Endothelial cell of umbilical vein (primary cell): ENCODE results near the gene GP9. TPM values are rescaled to one million over a fixed set of nuclear protein-coding genes. Genes with fewer than 3 reads are reported as not detected.

Experiments used
- BruUV-seq: library from RNA; stranded (reverse); fragments of 400-500 nt; replicated peaks from 2 replicates; lab custom pipeline; 2021; lab: Mats Ljungman, UMichigan
- CTCF ChIA-PET: fragments of 300-600, 350-600 bp; sonication (Branson Sonifier 250); formaldehyde crosslinking; loops from one replicate; lab custom pipeline; 2021; ENCODE audit warnings: antibody characterized with exemption, inconsistent platforms; lab: Charles Lee
- POLR2A ChIA-PET: fragments of 300-600, 350-600 bp; sonication (Branson Sonifier 250); formaldehyde crosslinking; loops from one replicate; lab custom pipeline; 2021; ENCODE audit warnings: antibody characterized with exemption, inconsistent platforms; lab: Charles Lee
- DNase-seq: peaks from one replicate; pipeline ENCODE4 v3.0.0-alpha.2; 2011; ENCODE audit warnings: low read depth, low spot score
- FAIRE-seq: peaks from 2 replicates; lab custom pipeline; 2011; peaks lifted over from hg19 to GRCh38; lab: Jason Lieb, UNC
- H2AFZ ChIP-seq: 2 replicates; pipeline ENCODE4 v1.6.0; 2012; ENCODE audit warnings: low read depth, low read length, control low read depth, inconsistent platforms
- H3K27ac ChIP-seq: 2 replicates; pipeline ENCODE4 v1.5.1; 2011; ENCODE audit warnings: low read depth, mild to moderate bottlenecking, control low read depth, low read length, moderate library complexity; ENCODE audit not compliant: insufficient read depth
- H3K27me3 ChIP-seq, 2 experiments: 2 replicates each; pipeline versions ENCODE4 v1.6.0 to v1.6.1; 2011; ENCODE audit warnings: low read length in 2 of 2, mixed read lengths in 1 of 2; ENCODE audit not compliant: control insufficient read depth in 2 of 2, insufficient read depth in 2 of 2
- H3K36me3 ChIP-seq, 2 experiments: 2 replicates in 1 of 2; 3 replicates in 1 of 2; pipeline ENCODE4 v1.5.1; 2011; ENCODE audit warnings: low read length in 2 of 2, mild to moderate bottlenecking in 1 of 2, moderate library complexity in 1 of 2; ENCODE audit not compliant: control insufficient read depth in 2 of 2, insufficient read depth in 2 of 2; ENCODE audit errors: extremely low read depth in 1 of 2
- H3K4me1 ChIP-seq: 3 replicates; pipeline ENCODE4 v1.5.1; 2011; ENCODE audit warnings: mild to moderate bottlenecking, low read length; ENCODE audit not compliant: control insufficient read depth, insufficient read depth; ENCODE audit errors: extremely low read depth
- H3K4me2 ChIP-seq: 2 replicates; pipeline ENCODE4 v1.6.1; 2011; ENCODE audit warnings: low read length, control low read depth, mixed read lengths; ENCODE audit not compliant: insufficient read depth
- H3K4me3 ChIP-seq, 3 experiments: fragments of 200-600 bp in 1 of 3; sonication (generic), shearing (Covaris generic) in 1 of 3; replicated peaks in 1 of 3; 2 replicates each; pipeline ENCODE4 v1.5.1; 2011 to 2016; ENCODE audit warnings: control low read depth in 3 of 3, low read length in 3 of 3, mild to moderate bottlenecking in 2 of 3, inconsistent platforms in 1 of 3, low read depth in 1 of 3, moderate library complexity in 1 of 3; ENCODE audit not compliant: insufficient read depth in 1 of 3
- H3K79me2 ChIP-seq: 2 replicates; pipeline ENCODE4 v1.6.0; 2012; ENCODE audit warnings: low read length, inconsistent platforms; ENCODE audit not compliant: control insufficient read depth, insufficient read depth
- H3K9ac ChIP-seq: replicated peaks from 2 replicates; pipeline ENCODE3; 2011; ENCODE audit warnings: low read length, control low read depth; ENCODE audit not compliant: insufficient read depth; ENCODE audit errors: extremely low read depth
- H3K9me1 ChIP-seq: replicated peaks from 3 replicates; pipeline ENCODE4 v1.6.0; 2011; ENCODE audit warnings: mild to moderate bottlenecking, low read length; ENCODE audit not compliant: control insufficient read depth, insufficient read depth; ENCODE audit errors: extremely low read depth
- H3K9me3 ChIP-seq: replicated peaks from 2 replicates; pipeline ENCODE4 v1.5.1; 2012; ENCODE audit warnings: low read length, inconsistent platforms; ENCODE audit not compliant: control insufficient read depth, insufficient read depth
- H4K20me1 ChIP-seq: replicated peaks from 2 replicates; pipeline ENCODE3; 2011; ENCODE audit warnings: mild to moderate bottlenecking, low read length; ENCODE audit not compliant: control insufficient read depth, insufficient read depth; ENCODE audit errors: extremely low read depth
- CTCF ChIP-seq, 2 donors: IDR thresholded peaks; 1 replicate in 1 of 2; 2 replicates in 1 of 2; pipeline ENCODE4 v1.5.1; 2011; ENCODE audit warnings: low read length in 2 of 2, mild to moderate bottlenecking in 2 of 2, moderate library complexity in 2 of 2, control low read depth in 1 of 2, inconsistent platforms in 1 of 2, low read depth in 1 of 2; ENCODE audit not compliant: insufficient read depth in 1 of 2; ENCODE audit errors: extremely low read depth in 1 of 2
- EZH2 ChIP-seq: IDR thresholded peaks from 2 replicates; pipeline ENCODE4 v1.6.1; 2012; ENCODE audit warnings: borderline replicate concordance, low read depth, mild to moderate bottlenecking, moderate library complexity, low read length, inconsistent platforms; ENCODE audit not compliant: severe bottlenecking
- FOS ChIP-seq: IDR thresholded peaks from 2 replicates; pipeline ENCODE4 v1.6.1; 2011; ENCODE audit warnings: mild to moderate bottlenecking, low read length, moderate library complexity, borderline replicate concordance; ENCODE audit not compliant: insufficient read depth
- GATA2 ChIP-seq: IDR thresholded peaks from 2 replicates; pipeline ENCODE4 v1.7.0; 2011; ENCODE audit warnings: low read depth, mild to moderate bottlenecking, moderate library complexity, mixed read lengths, low read length; ENCODE audit not compliant: insufficient read length, insufficient read depth
- JUN ChIP-seq: IDR thresholded peaks from 2 replicates; pipeline ENCODE4 v1.6.1; 2011; ENCODE audit warnings: borderline replicate concordance, low read depth; ENCODE audit not compliant: insufficient read length, insufficient read depth
- MAX ChIP-seq: IDR thresholded peaks from 2 replicates; pipeline ENCODE4 v1.6.1; 2011; ENCODE audit not compliant: insufficient read depth, insufficient read length
- MYC ChIP-seq: IDR thresholded peaks from one replicate; pipeline ENCODE4 v1.6.1; 2011; ENCODE audit warnings: mild to moderate bottlenecking, low read depth, low read length
- POLR2A ChIP-seq: IDR thresholded peaks from 2 replicates; pipeline ENCODE4 v1.6.1; 2012; ENCODE audit warnings: low read depth, mild to moderate bottlenecking, control low read depth, low read length
- POLR2AphosphoS5 ChIP-seq: IDR thresholded peaks from 2 replicates; pipeline ENCODE4 v1.6.1; 2012; ENCODE audit warnings: low read depth, mild to moderate bottlenecking, control low read depth, low read length, moderate library complexity; ENCODE audit not compliant: insufficient read depth
- dilution Hi-C: fragments of 300-500 bp; cut with MboI; formaldehyde crosslinking; loops from one replicate; pipeline ENCODE4 v1.15.0; 2019; ENCODE audit warnings: low sequenced_read_pairs; ENCODE audit not compliant: extremely low pct_ligation_motif_present
- intact Hi-C: fragments of 100-400 bp; cut with micrococcal nuclease; formaldehyde crosslinking; loops from one replicate; pipeline ENCODE4 v1.10.0; 2022
- polyA plus RNA-seq, 4 experiments: library from polyadenylated mRNA; depleted of rRNA in 3 of 4; stranded (reverse) in 3 of 4; unstranded in 1 of 4; fragments of >200 nt; gene quantifications; 2 replicates each; pipeline versions ENCODE4 v1.2.1 to v1.2.3, GENCODE V29; 2011 to 2012; ENCODE audit warnings: missing spikeins in 1 of 4
- total RNA-seq: library from RNA; stranded (reverse); gene quantifications from 2 replicates; pipeline ENCODE4 v1.2.3, GENCODE V29; 2021

Gene GP9
- total and polyA plus RNA-seq, 2 donors (not counting 3 experiments of a cell fraction or from before 2014, with no cell fraction given) = not detected

- Histone ChIP-seq H3K27ac (no peak overlapping the region), H3K9ac (no peak overlapping the region), H3K9me3 (no peaks in the 10 kb centered on the region), H3K4me2 (no peak overlapping the region), H3K4me3 (no peak overlapping the region), H3K27me3 (no peaks in the 10 kb centered on the region), H4K20me1 (no peaks in the 10 kb centered on the region), H2AFZ (no peak overlapping the region), H3K9me1 (no peaks in the 10 kb centered on the region), H3K36me3 (no peaks in the 10 kb centered on the region), H3K4me1 (peaks cover 5% of the 10 kb centered on the region), H3K79me2 (no peaks in the 10 kb centered on the region)
- BruUV-seq = no TSS peak
- FAIRE-seq (no peak), DNase-seq (no peak)
- TF ChIP-seq POLR2A (no peak), FOS (no peak), MAX (no peak), CTCF (IDR thresholded peaks at IDR 0.05; ENCODE audit: extremely low read depth in 1 of 2, insufficient read depth in 1 of 2, low read depth in 1 of 2, low read length in 2 of 2) (no peak), POLR2AphosphoS5 (no peak), JUN (no peak), GATA2 (no peak), EZH2 (no peak), MYC (no peak)
- ChIA-PET CTCF (interaction anchor here (0.8 kb wide), 1 partner anchor 33 kb away, joined by 3 read pairs; no protein-coding TSS in a partner anchor), POLR2A (no interaction called here)
- intact Hi-C loops = no loop called here
- dilution Hi-C loops = no loop called here
Observed at GRCh38 chr3:129059311-129059958, 1.1 kb upstream of the GP9 start.
